Ascending aorta (tissue), 2 donors: Measurements from ENCODE around the gene CALHM2. TPM values are rescaled to one million over a fixed set of nuclear protein-coding genes. Genes with fewer than 3 reads are reported as not detected.

Experiments used
- DNase-seq, 2 donors: peaks; one replicate each; pipeline ENCODE4 v3.0.0-alpha.2; 2019; ENCODE audit warnings: low spot score in 2 of 2
- H3K27ac ChIP-seq, 2 donors: fragments of 200-600 bp; sonication (generic); one replicate each; pipeline ENCODE4 v1.5.1; 2016 to 2017; ENCODE audit warnings: mild to moderate bottlenecking in 1 of 2
- H3K27me3 ChIP-seq: fragments of 200-600 bp; sonication (generic); one replicate; pipeline ENCODE4 v1.5.1; 2017
- H3K36me3 ChIP-seq, 2 donors: fragments of 200-600 bp; sonication (generic); one replicate each; pipeline ENCODE4 v1.5.1; 2016
- H3K4me1 ChIP-seq, 2 donors: fragments of 200-600 bp; sonication (generic); one replicate each; pipeline ENCODE4 v1.5.1; 2016 to 2017; ENCODE audit warnings: mild to moderate bottlenecking in 1 of 2
- H3K4me3 ChIP-seq, 2 donors: fragments of 200-600 bp; sonication (generic); one replicate each; pipeline ENCODE4 v1.5.1; 2016 to 2017; ENCODE audit warnings: mild to moderate bottlenecking in 1 of 2
- H3K9me3 ChIP-seq, 2 donors: fragments of 200-600 bp; sonication (generic); one replicate each; pipeline ENCODE4 v1.5.1; 2016
- intact Hi-C: fragments of 100-400 bp; cut with DNase I; formaldehyde crosslinking; loops from one replicate; pipeline ENCODE4 v1.15.1; 2023
- total RNA-seq: library from RNA; depleted of rRNA; stranded (reverse); fragments of >200 nt; gene quantifications from one replicate; pipeline ENCODE4 v1.1.0, GENCODE V29; 2016
- TF ChIP-seq, protein P1 (sequence below), 3 experiments: fragments of 200-600 bp in 2 of 3; fragments of 450-650 bp in 1 of 3; sonication (generic) in 2 of 3; IDR thresholded peaks; one replicate each; pipeline ENCODE4 v1.5.1; 2016 to 2019; ENCODE audit warnings: antibody characterized with exemption in 3 of 3, mild to moderate bottlenecking in 1 of 3, moderate library complexity in 1 of 3

CALHM2 gene
- total RNA-seq, 1 donor from 2014 or later, result 124 TPM

DNA sequence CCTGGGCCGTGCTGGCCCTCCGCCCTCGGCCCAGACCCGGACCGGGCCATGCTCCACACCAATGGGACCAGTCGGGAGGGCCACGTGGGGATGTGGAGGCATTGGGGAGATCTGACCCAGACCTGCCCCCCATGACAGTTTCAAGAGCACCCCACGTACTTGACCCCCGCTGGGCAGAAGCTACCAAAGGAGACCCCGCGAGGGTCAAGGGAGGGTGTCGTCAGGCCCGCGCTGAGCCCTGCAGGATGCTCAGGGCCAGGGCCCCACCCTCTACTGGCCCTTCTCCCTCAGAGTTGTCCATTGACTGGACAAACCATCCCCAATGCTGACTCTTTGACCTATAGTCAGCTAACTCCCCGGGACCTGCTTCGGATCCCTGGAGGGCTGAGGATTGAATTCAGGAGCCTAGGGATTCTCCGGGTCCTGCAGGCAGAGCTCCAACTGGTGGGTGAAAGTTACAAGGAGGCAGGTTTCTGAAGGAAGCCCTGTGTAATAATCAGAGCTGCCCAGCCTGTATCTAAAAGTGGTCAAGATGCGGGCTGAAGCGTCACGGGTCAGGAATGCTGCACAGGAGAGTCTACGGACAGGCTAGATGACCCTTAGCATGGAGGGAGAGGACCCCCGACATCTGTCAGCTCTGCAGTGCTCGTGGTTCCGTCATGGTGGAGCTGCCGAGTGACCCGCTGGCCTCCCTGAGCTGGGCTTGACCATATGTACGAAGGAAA is 498 bp upstream of the CALHM2 start:
- TF ChIP-seq, protein P1, sequence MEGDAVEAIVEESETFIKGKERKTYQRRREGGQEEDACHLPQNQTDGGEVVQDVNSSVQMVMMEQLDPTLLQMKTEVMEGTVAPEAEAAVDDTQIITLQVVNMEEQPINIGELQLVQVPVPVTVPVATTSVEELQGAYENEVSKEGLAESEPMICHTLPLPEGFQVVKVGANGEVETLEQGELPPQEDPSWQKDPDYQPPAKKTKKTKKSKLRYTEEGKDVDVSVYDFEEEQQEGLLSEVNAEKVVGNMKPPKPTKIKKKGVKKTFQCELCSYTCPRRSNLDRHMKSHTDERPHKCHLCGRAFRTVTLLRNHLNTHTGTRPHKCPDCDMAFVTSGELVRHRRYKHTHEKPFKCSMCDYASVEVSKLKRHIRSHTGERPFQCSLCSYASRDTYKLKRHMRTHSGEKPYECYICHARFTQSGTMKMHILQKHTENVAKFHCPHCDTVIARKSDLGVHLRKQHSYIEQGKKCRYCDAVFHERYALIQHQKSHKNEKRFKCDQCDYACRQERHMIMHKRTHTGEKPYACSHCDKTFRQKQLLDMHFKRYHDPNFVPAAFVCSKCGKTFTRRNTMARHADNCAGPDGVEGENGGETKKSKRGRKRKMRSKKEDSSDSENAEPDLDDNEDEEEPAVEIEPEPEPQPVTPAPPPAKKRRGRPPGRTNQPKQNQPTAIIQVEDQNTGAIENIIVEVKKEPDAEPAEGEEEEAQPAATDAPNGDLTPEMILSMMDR (IDR thresholded peaks at IDR 0.05), result no peak
- intact Hi-C loops, result loop anchor here (1.0 kb wide), 1 partner anchor 30 kb away; no protein-coding TSS in a partner anchor
- peaks cover 21 to 33% of the 10 kb centered on the region in 2 donors for H3K4me1 ChIP-seq

DNA sequence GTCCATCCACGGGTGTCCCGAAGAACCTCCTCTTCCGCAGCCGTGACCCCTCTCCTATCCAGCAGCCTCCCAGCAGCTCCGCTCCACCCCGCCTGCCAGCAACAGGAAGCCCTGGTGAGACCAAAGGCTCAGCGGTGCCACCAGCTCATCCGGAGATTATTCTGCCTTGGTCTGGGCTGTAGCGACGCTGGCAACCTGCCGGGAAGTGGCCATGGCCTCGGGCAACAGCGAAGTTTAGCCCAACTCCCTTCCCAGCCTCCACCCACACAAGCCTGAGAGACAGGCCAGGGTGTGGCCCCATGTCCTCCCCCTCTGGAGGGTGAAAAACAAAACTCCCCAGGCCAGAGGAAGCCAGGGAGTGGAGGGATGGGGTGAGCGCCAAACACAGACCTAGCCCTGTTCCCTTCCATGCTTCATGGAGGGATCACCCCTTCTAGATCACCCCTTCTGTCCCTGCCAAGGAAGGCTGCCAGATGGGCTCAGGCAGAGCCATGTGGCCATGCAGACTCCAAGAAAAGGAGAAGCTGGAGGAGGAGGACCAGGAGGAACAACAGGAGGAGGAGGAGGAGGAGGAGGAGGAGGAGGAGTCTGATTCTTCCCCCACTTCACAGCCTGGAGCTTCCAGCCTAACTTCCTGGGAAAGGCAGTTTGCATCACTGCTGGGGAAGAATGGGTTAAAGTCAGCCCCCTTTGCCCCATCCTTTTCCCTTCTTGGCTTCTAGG is 918 bp downstream of the CALHM2 start:
- H3K9me3 ChIP-seq, result no peaks in the 10 kb centered on the region
- peak overlapping the region; percentile 75 to 76 for H3K4me3 ChIP-seq
- peaks cover 26 to 34% of the 10 kb centered on the region in 2 donors for H3K36me3 ChIP-seq
- DNase-seq, result peak in 1 of 2 donors; percentile 84
- intact Hi-C loops, result no loop called here
- peak overlapping the region; percentile 90 to 95 for H3K27ac ChIP-seq
- TF ChIP-seq, protein P1 (IDR thresholded peaks at IDR 0.05), result no peak
- H3K27me3 ChIP-seq, result no peaks in the 10 kb centered on the region
- H3K4me1 ChIP-seq, result peaks cover 33 to 46% of the 10 kb centered on the region in 2 donors

More for the DNA sequence above, 498 bp upstream of the CALHM2 start:
- H3K27me3 ChIP-seq, result no peaks in the 10 kb centered on the region
- peak overlapping the region; percentile 90 to 95 for H3K27ac ChIP-seq
- no peak for DNase-seq
- peaks cover 13 to 21% of the 10 kb centered on the region in 2 donors for H3K36me3 ChIP-seq
- H3K9me3 ChIP-seq, result no peaks in the 10 kb centered on the region
- peak overlapping the region; percentile 75 to 76 for H3K4me3 ChIP-seq

GRCh38 chr10:103450201-103450695 is 1.9 kb downstream of the CALHM2 start:
- TF ChIP-seq, protein P1 (IDR thresholded peaks at IDR 0.05), result no peak
- Histone ChIP-seq H3K9me3 (no peaks in the 10 kb centered on the region), H3K4me3 (peak overlapping the region; percentile 75 to 76), H3K27me3 (no peaks in the 10 kb centered on the region), H3K36me3 (peaks cover 31 to 35% of the 10 kb centered on the region in 2 donors), H3K27ac (peak overlapping the region; percentile 90 to 95), H3K4me1 (peaks cover 38 to 52% of the 10 kb centered on the region in 2 donors)
- no peak for DNase-seq
- intact Hi-C loops, result no loop called here

DNA sequence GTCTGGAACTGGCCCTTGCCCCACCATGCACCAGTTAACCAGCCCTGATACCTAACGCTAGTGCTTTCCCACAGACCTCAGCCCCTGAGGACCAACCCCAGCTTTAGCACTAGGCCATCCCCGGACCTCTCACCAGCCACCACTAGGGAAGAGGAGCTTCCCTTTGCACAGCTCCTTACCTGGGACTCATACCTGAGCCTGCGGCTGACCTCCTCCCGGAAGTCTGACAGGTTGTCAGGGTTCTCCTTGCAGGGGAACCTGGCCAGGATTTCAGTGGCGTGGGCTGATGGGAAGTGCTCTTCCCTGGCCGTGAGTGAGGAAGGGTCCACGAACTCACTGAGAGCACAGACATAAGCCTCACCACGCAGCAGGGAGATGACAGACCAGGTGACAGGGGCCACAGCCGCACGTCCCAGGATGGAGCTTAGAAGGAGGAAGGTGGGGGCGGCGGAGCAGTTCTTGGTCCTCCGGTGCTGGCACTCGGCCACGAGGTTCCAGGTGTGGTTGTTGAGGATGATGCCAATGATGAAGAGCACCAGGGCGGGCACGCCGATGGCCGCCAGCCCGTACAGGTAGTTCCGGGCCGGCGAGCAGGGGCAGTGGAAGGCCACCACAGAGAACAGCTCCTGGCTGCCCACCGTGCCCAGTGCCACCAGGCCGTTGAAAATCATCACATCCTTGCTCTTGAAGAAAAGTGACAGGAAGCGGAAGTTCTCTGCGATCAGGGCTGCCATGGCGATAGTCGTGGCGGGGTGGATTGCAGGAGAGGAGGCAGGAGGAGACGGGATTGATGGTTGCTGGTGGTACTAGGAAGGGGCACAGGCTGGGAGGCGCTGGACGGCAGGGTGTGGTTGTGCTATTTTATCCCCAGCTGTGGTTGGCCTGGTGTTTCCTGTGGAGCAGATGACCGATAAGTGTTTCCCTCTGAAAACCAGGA is 2.7 kb downstream of the CALHM2 start:
- H3K4me1 ChIP-seq, result peaks cover 42 to 58% of the 10 kb centered on the region in 2 donors
- peaks cover 38 to 43% of the 10 kb centered on the region in 2 donors for H3K36me3 ChIP-seq
- DNase-seq, result no peak

More for the DNA sequence above, 2.7 kb downstream of the CALHM2 start:
- H3K27me3 ChIP-seq, result no peaks in the 10 kb centered on the region
- H3K4me3 ChIP-seq, result peak overlapping the region; percentile 75 to 76
- intact Hi-C loops, result no loop called here
- TF ChIP-seq, protein P1 (IDR thresholded peaks at IDR 0.05), result no peak
- H3K9me3 ChIP-seq, result no peaks in the 10 kb centered on the region
- peak overlapping the region; percentile 90 to 95 for H3K27ac ChIP-seq
